ENCODE measurements around the gene NSF.
"Not testable (repeated sequence)": the region's sequence is repeated elsewhere in the genome, so short reads cannot be mapped to it uniquely, and the experiment has no call there.

GRCh38 chr17:46692196-46692595 lies 101.7 kb downstream of the NSF start:
- TF ChIP-seq CTCF, POLR2A (IDR thresholded peaks at IDR 0.05): not testable (repeated sequence)

Measured in Peyer's patch (tissue), 4 donors.